NCI-H82 treated with DMSO at 0.1 percent for 48 hours (cell line): ENCODE measurements around the gene CTDNEP1.
A peak's percentile ranks its signal among the peaks of the same experiment; 100 is the strongest.

Experiments used
- DNase-seq: peaks from one replicate; lab custom pipeline; 2025; ENCODE audit not compliant: unreplicated experiment; lab: John Stamatoyannopoulos, UW

The CTDNEP1 gene

DNA sequence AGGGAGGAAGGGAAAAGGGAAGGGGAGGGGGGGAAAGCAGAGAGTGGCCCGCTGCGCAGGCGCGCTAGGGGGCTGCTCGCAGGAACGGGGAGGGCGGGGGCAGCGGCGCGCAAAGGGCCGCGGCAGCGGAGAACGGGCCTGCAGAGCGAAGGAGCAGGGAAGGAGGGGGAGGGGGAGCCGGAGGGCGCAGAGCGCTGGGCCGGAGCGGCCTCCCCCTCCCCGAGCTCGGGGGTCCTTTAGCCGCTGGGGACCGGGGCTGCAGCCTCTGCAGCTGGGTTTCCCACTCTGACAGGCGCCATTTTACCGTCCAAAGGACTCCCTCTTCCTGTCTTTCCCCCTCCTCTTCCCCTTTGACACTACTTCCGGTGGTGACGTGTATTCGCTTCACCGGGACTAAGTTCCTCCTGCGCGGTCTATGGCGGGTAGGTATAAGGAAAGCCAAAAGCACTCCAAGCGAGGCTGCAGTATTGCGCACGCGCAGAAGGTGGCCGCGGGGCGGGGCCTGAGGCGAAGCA is at the start of gene CTDNEP1:
TSS of gene CTDNEP1 (minus strand) at position 74 of the 515 bp plus-strand sequence. CDS start 438 bp downstream, outside the sequence.
- peak; percentile 99 for DNase-seq

DNA sequence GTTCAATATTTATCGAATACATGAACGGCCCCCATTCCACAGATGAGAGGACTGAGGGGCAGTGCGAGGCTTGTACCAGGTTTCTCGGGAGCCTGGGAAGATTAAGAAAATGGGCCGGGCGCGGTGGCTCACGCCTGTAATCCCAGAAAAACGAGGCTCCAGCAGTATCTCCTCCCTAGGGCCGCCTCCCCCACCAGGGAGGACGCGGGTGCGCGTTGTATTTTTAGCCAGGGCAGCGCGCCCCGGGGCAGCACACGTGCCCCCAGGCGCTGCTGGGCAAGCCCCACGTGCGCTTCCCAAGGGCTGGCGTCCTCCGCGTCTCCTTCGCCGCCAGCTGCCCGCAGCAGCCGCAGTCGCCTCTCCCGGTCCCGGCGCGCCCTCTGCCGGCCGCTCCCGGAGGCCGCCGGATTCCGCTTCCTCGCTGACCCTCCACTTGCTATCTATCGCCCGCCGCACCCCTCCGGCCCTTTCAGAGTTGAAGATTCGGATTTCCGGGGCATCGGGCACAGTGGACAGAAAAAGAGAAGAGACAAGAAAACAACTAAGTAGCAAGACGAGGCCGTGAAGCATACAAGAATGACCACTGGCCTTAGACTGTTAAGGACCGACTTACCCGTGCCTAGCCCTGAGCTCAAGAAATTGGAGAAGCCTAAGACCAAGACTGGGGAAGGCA is 44.8 kb upstream of the CTDNEP1 start:
- peak; percentile 77 for DNase-seq

DNA sequence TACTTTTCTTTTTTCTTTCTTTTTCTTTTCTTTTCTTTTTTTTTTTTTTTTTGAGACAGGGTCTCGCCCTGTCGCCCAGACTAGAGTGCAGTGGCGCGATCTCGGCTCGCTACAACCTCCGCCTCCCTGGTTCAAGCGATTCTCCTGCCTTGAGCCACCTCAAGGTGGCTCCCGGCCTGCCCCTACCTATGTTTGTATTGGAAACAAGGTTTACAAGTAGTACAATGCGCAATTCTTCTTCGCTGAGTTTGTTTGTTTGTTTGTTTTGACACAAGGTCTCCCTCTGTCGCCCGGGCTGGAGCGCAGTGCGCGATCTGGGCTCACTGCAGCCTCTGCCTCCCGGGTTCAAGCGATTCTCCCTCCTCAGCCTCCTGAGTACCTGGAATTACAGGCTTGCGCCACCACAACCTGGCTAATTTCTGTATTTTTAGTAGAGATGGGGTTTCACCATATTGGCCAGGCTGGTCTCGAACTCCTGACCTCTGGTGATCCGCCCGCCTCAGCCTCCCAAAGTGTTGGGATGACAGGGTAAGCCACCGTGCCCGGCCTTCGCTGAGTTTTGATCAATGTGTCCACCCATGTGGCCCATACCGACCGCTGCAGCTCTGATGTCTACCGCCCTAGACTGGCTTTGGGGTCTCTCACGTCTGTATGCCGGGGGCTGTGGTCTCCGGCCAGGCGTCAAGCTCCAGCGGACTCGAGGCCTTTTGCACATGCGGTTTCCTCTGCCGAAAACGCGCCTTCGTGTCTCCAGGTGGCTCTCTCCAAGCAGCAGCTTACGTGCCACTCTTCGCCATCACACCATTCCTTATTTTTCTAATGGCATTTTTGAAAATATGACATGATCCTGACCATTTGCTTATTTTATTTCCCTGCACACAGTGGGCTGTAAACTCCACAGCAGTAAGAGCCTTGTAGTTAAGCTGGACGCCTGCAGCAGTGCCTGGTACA is 44.0 kb upstream of the CTDNEP1 start:
- DNase-seq = no peak

DNA sequence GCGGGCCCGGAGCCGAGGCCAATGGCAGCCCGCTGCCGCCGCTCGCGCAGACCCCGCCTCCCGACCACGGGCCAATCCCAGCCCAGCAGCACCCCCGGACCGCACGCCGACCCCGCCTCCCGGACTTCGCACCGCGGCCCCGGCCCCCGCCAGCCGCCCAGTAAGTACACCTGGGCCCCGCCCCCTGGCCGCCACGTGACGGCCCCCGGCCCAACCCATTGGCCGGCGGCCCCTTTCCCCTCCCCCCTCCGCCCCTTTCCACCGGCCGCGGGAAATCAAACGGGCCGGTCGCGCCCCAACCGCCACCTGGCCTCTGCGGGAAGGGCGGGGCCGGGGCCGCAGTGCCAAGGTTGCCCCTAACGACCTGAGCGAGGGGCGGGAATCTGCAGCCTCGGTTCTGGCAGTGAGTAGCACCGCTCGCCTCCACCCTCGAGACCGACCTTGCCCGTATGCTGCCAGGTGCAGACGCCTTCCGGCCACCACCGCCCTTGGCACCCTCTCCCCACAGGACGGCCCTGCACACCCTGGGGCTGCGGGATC is 43.1 kb upstream of the CTDNEP1 start, which contains the start of gene YBX2:
TSS of gene YBX2 (minus strand) at position 26 of the 540 bp plus-strand sequence. CDS start 139 bp downstream, outside the sequence.
- peak; percentile 77 for DNase-seq

DNA sequence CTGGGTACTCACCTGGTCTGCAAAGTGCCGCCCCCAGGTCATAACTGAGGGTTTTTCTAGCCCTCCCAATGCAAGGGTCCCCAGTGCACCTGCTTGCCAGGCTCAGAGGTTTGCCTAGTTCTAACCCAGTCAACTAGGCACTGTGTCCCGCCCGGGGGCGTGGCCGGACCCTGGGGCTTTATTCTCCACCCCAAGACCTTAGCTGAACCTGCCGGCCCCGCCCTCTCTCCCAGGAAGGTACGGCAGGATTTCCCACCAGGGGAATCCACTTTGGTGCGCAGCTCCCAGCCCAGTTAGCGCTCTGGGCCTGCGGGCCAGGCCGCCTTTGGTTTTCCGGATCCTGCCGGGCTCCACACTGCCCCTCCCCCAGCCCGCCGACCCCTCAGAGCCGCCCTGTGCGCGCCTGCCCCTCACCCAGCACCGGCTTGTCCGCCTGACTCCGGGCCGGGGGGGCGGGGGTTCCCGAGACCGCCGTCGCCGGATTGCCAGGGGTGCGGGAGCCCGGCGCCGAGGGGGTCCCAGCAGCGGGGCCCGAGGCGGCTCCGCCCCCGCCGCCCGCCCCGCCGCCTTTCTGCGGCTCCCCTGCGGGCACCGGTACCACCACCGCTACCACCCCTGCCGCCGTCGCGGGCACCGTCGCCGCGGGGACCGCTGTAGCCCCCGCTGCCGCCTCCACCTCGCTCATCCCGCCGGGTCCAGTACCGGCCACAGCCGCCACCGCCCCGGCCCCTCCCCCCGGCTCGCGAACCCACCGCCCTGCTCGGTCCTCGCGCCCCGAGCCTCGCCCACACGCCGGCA is 42.5 kb upstream of the CTDNEP1 start:
- DNase-seq = peak; percentile 47

DNA sequence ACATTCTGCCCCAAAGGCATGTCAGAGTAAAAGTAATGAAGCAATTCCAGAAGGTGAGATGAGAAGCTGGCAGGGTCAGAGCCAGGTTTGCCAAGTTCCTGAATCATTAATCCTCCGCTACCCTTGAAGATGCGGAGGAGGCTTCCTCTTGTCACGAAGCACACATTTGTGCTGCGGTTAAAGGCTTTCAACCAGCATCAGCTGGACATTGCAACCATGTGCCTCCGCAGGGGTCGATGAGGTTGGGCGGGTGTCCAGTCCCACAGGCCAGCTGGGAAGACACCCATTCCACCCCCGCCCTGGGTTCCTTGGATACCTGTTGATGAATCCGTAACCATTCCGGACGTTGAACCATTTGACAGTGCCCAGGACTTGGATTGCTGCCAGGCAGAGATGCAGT is 41.6 kb upstream of the CTDNEP1 start:
- no peak for DNase-seq

DNA sequence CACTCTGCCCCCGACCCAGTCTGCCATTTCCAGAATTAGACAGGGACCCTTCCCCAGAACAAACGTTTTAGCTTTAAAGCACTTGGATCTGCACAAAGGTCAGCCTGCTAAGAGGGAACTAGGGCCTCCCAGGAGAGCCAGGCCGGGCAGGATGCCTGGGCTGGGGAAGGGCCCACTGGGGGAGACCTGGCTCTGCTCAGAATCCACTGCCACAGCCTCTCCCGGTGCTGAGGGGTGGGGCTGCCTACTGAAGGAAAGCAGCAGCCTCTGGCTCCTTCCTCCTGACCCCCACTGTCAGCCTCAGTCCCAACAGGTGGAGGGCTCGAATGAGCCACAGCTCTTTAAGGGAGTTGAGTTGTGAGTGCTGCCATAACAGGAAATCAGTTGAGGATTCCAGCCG is 41.2 kb upstream of the CTDNEP1 start:
- DNase-seq = no peak

DNA sequence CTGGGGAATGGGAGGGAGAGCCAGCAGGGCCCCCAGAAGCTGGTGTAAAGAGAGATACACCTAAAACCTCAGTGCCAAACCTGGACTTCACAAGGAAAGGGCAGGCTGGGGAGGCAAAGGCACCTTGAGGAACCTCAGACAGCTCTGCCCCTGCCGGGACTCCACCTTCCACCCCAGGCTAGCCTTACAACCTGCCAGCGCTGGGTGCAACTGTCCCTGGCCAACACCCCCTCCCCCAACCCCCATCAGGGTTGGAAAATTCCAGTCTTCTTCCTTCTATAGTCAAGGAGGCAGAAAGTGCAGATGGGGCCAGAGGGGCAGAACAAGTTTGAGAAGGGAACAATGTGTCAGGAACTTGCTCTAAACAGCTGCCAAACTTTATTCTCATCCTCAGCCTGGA is 40.7 kb upstream of the CTDNEP1 start:
- DNase-seq = no peak

DNA sequence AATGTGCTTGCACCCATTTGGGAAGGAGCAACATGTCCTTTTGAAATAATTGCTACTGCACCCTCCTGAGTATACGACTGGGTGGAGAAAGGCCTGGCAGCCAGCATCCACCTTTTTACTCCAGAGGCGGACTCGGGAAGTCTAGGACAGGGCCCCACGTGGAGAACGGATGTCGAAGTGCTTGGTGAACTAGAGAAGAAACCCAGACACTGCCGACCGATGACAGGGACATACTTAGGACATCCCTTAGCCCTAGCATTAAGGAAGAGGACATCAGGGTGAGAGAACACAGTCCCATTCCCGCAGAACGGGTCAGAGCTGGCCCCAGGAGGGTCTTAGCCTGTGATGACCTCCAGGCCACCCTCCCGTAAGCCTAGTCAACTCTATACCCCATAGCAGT is 39.2 kb upstream of the CTDNEP1 start:
- DNase-seq = no peak

DNA sequence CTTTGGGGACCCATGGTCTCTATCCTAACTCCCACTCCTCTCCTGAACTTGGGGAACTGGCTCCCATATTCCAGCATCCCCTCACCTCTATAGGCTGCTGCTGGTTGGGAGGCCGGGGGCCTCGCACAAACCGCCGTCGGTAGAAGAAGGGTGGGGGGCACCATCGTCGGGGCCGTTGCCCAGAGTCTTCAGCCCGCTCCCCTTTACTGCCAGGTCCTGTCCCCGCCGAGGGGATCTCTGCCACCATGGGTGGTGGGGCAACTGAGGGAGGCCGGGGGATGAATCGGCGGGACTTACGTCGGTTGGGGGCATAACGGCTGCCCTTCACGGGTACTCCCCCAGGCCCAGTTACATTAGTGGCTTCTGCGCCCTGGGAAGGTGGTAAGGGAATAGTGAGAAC is 38.6 kb upstream of the CTDNEP1 start:
- no peak for DNase-seq

DNA sequence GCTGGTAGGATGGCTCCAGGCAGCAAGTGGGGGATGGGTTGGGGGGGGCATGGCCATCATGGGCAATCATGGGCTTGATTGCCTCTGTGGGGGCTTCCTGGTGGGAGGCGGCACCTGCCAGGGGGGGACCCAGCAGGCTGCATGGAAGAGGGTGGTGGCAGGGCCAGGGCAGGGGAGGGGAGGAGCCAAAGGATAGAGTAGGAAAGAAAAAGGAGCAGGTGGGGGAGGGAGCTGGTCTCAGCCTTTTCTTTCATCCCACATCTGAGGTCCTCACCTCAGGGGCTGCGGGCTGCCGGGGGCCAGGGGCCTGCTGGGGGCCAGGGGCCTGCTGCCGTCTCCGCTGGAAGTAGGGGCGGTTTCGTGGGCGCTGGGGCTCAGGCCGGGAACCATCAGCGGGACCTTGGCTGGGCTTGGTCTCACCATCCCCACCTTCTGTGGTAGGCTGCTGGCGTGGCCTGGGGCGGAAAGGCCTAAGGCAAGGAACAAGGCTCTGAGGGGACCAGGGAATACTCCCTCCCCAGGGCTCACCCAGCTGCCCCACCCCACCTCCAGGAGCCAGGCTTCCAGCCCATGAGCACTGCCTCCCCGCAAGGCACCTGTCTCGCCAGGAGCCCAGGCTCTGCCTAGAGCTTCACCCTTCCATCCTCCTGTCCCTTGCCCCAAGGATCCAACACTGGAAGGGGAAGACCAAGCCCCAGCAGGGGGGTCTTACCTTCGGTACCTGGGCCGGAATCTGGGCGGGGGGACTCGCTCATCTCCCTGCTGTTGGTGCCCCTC is 37.9 kb upstream of the CTDNEP1 start:
- no peak for DNase-seq

DNA sequence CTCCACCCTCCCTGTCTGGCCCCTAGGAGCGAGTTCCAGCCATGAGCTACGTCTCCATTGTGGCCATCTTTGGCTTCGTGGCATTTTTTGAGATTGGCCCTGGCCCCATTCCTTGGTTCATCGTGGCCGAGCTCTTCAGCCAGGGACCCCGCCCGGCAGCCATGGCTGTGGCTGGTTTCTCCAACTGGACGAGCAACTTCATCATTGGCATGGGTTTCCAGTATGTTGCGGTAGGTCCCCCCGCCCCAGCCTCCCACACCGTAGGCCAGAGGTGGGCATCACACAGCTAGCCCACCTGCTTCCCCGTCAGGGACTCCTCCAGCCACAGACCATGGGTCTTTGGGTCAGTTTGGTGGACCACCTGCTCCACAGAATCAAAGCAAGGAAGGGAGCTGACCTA is 34.1 kb upstream of the CTDNEP1 start:
- DNase-seq = no peak

DNA sequence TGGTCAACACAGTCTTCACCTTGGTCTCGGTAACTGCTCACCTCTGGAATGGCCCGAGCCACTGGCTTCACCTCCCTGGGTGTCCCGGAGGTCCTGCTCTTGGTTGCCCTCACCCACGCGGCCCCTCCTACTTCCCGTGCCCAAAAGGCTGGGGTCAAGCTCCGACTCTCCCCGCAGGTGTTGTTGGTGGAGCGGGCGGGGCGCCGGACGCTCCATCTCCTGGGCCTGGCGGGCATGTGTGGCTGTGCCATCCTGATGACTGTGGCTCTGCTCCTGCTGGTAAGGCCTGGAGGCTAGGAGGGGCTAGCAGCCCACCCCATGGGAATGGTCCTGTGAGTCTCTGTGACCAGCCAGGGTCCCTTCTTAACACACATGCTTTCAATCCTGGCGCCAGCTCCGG is 33.4 kb upstream of the CTDNEP1 start:
- DNase-seq = no peak

DNA sequence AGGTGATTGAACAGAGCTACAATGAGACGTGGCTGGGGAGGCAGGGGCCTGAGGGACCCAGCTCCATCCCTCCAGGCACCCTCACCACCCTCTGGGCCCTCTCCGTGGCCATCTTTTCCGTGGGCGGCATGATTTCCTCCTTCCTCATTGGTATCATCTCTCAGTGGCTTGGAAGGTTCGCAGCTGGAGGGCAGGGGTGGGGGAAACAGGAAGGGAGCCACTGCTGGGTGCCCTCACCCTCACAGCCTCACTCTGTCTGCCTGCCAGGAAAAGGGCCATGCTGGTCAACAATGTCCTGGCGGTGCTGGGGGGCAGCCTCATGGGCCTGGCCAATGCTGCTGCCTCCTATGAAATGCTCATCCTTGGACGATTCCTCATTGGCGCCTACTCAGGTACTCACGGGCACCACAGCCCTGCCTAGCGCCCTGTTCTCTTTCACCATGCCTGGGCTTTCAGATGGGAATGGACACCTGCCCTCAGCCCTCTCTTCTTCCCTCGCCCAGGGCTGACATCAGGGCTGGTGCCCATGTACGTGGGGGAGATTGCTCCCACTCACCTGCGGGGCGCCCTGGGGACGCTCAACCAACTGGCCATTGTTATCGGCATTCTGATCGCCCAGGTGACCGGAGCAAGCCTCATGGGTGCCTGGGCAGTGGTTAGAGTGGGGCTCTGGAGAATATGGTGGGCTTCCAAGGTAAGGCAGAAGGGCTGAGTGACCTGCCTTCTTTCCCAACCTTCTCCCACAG is 32.1 kb upstream of the CTDNEP1 start:
- DNase-seq = no peak

DNA sequence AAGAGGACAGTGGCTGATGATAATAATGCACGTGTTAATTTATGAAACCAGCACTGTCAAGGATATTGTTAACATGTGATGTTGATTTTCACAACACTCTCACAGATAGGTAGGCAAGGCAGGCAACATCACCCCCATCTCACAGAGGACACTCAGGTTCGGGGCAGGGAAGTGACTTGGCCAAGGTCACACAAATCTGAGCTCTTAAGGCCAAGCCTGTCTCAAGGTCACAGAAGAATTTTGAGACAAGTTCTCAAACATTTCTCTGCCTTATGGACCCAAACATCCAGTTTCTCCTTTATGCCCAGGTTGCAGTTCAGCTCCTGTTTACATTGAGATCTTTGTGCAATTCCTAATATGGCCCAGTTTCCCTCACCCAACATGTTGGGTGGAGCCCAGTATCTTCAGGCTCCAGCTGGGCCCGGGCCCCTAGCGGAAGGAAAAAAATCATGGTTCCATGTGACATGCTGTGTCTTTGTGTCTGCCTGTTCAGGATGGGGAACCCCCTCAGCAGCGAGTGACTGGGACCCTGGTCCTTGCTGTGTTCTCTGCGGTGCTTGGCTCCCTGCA is 31.3 kb upstream of the CTDNEP1 start:
- DNase-seq = no peak

DNA sequence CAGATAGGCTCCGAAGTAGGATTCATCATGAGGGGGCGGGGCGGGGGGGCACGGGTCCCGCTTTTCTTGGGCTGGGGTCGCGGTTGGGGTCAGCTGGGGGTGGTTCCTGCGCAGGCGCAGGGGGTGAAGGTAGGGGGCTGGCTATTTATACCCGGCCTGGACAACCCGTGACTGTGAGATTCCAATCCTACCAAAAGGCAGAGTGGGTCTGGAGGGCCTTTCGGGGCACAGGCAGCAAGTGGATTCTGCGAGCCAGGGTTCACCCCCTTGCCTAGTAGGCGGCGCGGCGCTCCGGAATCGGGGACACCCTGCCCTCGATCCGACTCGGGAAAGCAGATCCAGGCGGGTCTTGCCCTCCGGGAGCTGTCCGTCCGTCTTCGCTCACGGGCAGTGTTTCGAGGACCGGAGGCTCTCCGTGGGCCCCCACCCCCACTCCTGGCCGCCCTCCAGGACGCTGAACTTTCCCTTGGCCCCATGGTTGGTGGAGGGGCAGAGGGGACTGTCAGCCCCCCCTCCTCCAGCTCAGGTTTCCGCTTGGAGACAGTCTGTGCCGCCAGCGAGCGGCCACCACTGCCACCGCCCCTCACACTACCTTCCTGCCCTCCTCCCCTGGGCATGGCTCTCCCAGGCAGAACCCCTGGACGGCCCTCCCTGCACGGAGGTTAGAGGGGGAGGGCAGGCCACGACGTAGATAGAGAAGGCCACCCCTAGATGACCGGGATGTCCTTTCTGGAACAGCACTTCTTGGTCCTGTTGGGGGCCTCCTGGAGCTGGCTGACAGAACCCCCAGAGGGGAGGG is 30.6 kb upstream of the CTDNEP1 start:
- DNase-seq = no peak

DNA sequence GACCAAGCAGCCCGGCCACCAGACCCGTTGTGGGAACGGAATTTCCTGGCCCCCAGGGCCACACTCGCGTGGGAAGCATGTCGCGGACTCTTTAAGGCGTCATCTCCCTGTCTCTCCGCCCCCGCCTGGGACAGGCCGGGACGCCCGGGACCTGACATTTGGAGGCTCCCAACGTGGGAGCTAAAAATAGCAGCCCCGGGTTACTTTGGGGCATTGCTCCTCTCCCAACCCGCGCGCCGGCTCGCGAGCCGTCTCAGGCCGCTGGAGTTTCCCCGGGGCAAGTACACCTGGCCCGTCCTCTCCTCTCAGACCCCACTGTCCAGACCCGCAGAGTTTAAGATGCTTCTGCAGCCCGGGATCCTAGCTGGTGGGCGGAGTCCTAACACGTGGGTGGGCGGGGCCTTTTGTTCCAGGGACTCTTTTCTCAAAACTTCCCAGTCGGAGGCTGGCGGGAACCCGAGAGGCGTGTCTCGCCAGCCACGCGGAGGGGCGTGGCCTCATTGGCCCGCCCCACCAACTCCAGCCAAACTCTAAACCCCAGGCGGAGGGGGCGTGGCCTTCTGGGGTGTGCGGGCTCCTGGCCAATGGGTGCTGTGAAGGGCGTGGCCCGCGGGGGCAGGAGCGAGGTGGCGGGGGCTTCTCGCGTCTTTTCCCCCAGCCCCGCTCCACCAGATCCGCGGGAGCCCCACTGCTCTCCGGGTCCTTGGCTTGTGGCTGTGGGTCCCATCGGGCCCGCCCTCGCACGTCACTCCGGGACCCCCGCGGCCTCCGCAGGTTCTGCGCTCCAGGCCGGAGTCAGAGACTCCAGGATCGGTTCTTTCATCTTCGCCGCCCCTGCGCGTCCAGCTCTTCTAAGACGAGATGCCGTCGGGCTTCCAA is 29.8 kb upstream of the CTDNEP1 start, which contains the start of gene SLC2A4:
TSS of gene SLC2A4 (plus strand) at position 645 of the 879 bp plus-strand sequence. CDS start at position 862, 217 bp downstream.
- DNase-seq = peak; percentile 96
